ENCODE results near the gene NHLH1.

DNA sequence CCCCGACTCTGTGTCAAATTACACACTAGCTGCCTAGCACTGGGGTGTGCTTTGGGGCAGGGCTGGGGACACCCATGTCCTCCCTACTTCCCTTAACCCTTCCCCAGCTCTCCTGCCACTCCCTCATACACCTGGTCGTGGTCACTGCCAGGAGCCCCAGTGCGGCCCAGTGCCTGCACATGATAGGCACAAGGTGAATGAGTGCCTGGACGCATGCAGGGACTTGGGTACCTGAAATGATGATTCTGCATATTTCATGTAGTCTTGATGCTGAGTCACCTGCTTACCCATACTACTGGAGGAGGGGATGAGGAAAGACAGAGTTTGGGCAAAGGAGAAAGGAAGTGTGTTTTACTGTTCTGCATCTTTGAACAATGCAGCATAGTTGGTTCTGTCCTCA lies 32.0 kb downstream of the NHLH1 start:
- TF ChIP-seq, protein P1, sequence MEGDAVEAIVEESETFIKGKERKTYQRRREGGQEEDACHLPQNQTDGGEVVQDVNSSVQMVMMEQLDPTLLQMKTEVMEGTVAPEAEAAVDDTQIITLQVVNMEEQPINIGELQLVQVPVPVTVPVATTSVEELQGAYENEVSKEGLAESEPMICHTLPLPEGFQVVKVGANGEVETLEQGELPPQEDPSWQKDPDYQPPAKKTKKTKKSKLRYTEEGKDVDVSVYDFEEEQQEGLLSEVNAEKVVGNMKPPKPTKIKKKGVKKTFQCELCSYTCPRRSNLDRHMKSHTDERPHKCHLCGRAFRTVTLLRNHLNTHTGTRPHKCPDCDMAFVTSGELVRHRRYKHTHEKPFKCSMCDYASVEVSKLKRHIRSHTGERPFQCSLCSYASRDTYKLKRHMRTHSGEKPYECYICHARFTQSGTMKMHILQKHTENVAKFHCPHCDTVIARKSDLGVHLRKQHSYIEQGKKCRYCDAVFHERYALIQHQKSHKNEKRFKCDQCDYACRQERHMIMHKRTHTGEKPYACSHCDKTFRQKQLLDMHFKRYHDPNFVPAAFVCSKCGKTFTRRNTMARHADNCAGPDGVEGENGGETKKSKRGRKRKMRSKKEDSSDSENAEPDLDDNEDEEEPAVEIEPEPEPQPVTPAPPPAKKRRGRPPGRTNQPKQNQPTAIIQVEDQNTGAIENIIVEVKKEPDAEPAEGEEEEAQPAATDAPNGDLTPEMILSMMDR (IDR thresholded peaks at IDR 0.05; ENCODE audit: low read depth, low read length, missing input control) = no peak
- TF ChIP-seq, protein P2, sequence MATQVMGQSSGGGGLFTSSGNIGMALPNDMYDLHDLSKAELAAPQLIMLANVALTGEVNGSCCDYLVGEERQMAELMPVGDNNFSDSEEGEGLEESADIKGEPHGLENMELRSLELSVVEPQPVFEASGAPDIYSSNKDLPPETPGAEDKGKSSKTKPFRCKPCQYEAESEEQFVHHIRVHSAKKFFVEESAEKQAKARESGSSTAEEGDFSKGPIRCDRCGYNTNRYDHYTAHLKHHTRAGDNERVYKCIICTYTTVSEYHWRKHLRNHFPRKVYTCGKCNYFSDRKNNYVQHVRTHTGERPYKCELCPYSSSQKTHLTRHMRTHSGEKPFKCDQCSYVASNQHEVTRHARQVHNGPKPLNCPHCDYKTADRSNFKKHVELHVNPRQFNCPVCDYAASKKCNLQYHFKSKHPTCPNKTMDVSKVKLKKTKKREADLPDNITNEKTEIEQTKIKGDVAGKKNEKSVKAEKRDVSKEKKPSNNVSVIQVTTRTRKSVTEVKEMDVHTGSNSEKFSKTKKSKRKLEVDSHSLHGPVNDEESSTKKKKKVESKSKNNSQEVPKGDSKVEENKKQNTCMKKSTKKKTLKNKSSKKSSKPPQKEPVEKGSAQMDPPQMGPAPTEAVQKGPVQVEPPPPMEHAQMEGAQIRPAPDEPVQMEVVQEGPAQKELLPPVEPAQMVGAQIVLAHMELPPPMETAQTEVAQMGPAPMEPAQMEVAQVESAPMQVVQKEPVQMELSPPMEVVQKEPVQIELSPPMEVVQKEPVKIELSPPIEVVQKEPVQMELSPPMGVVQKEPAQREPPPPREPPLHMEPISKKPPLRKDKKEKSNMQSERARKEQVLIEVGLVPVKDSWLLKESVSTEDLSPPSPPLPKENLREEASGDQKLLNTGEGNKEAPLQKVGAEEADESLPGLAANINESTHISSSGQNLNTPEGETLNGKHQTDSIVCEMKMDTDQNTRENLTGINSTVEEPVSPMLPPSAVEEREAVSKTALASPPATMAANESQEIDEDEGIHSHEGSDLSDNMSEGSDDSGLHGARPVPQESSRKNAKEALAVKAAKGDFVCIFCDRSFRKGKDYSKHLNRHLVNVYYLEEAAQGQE (IDR thresholded peaks at IDR 0.05) = no peak
- no peak for TF ChIP-seq GABPA (IDR thresholded peaks at IDR 0.05 in 1 of 2, conservative IDR thresholded peaks at IDR 0.05 in 1 of 2)
- no peak for TF ChIP-seq YY1 (IDR thresholded peaks at IDR 0.05)
- no peak for TF ChIP-seq RAD21 (IDR thresholded peaks at IDR 0.05)
- no peak for TF ChIP-seq RXRA (IDR thresholded peaks at IDR 0.05)
- no peak for TF ChIP-seq TAF1 (conservative IDR thresholded peaks at IDR 0.05)
- TF ChIP-seq EGR1 (IDR thresholded peaks at IDR 0.05; ENCODE audit: low read depth in 2 of 2) = no peak
- TF ChIP-seq MAX (IDR thresholded peaks at IDR 0.05) = no peak
- no peak for TF ChIP-seq ZBTB33 (IDR thresholded peaks at IDR 0.05)
- no peak for TF ChIP-seq JUND (IDR thresholded peaks at IDR 0.05)

Data from liver (tissue), 3 donors.